Heart right ventricle (tissue), 16 donors: ENCODE measurements around the gene TMPRSS2. TPM values are rescaled to one million over a fixed set of nuclear protein-coding genes. Genes with fewer than 3 reads are reported as not detected.

Experiments used
- ATAC-seq, 8 donors: fragments of 200-7000 bp; cut with Tn5 transposase; one replicate each; pipeline ENCODE4 v1.9.1; 2020; ENCODE audit warnings: mild to moderate bottlenecking in 8 of 8, moderate library complexity in 8 of 8, moderate number of reproducible peaks in 1 of 8
- DNase-seq, 2 donors: peaks; one replicate each; pipeline ENCODE4 v3.0.0-alpha.2; 2020
- H3K27ac ChIP-seq, 10 donors: fragments of 200-600 bp; sonication (generic) in 2 of 10; one replicate each; pipeline versions ENCODE4 v1.5.0 to v1.8.0; 2020 to 2022; ENCODE audit warnings: mild to moderate bottlenecking in 3 of 10
- H3K27me3 ChIP-seq, 7 donors: fragments of 200-600 bp; one replicate each; pipeline ENCODE4 v1.8.0; 2021 to 2022; ENCODE audit warnings: mild to moderate bottlenecking in 2 of 7
- H3K36me3 ChIP-seq, 9 donors: fragments of 200-600 bp; sonication (generic) in 1 of 9; one replicate each; pipeline versions ENCODE4 v1.5.0 to v1.8.0; 2020 to 2022; ENCODE audit warnings: mild to moderate bottlenecking in 2 of 9
- H3K4me1 ChIP-seq, 9 donors: fragments of 200-600 bp; sonication (generic) in 1 of 9; one replicate each; pipeline versions ENCODE4 v1.5.0 to v1.8.0; 2020 to 2022; ENCODE audit warnings: mild to moderate bottlenecking in 4 of 9
- H3K4me3 ChIP-seq, 10 donors: fragments of 200-600 bp; sonication (generic) in 2 of 10; one replicate each; pipeline versions ENCODE4 v1.5.0 to v1.8.0; 2020 to 2022; ENCODE audit warnings: mild to moderate bottlenecking in 7 of 10, moderate library complexity in 2 of 10
- H3K9me3 ChIP-seq, 11 donors: fragments of 200-600 bp in 10 of 11; sonication (generic) in 2 of 11; one replicate each; pipeline versions ENCODE4 v1.5.0 to v1.8.0; 2013 to 2022; ENCODE audit warnings: mild to moderate bottlenecking in 2 of 11, control low read depth in 1 of 11, moderate library complexity in 1 of 11
- CTCF ChIP-seq, 9 donors: fragments of 200-600 bp; sonication (generic) in 2 of 9; IDR thresholded peaks; one replicate each; pipeline versions ENCODE4 v1.5.0 to v1.8.0; 2021 to 2022; ENCODE audit warnings: antibody characterized with exemption in 9 of 9, mild to moderate bottlenecking in 5 of 9, moderate library complexity in 1 of 9
- WGBS, 2 donors: extraction: QIAGEN DNeasy Blood & Tissue Kit; methylation state at CpG; one replicate each; pipeline ENCODE4 v1.1.7; 2013; ENCODE audit warnings: inconsistent platforms in 1 of 2; 5-methylcytosine and 5-hydroxymethylcytosine counted together
- intact Hi-C, 10 donors: fragments of 100-400 bp; cut with DNase I; formaldehyde crosslinking; loops; one replicate each; pipeline versions ENCODE4 v1.11.1 to v1.14.2; 2022
- polyA plus RNA-seq, 2 donors: library from polyadenylated mRNA; stranded (reverse); fragments of 200-250 nt; gene quantifications; one replicate each; pipeline ENCODE4 v1.2.3, GENCODE V29; 2013
- total RNA-seq, 10 donors: library from RNA; stranded (reverse); fragmentation: NEBNext Ultra II Directional in 3 of 10; extraction: Animal tissue kit (Norgen Biotek cat#: 25700) in 3 of 10; gene quantifications; one replicate each; pipeline versions ENCODE4 v1.2.1 to v1.2.4, GENCODE V29; 2021 to 2023
- donor health status: Arrhythmogenic right ventricular cardiomyopathy.
- donor health status: ischemic (EF 13 %, LVEDD 7.1; RV severe dilation, severe dysfunction).
- donor health status: healthy with polysubstance abuse.
- donor health status: DM: no; HTN: yes; CAD: no.
- donor health status: DM: no; HTN: no; CAD: no.
- donor health status: ischemic (EF 25% LVEDD 6.9; RV normal size, moderate dysfunction).
- donor health status: ischemic (EF 25% LVEDD 5.7; RV mildly dilated, moderate dysfunction).
- donor health status: healthy.
- donor health status: DM: yes; HTN: yes; CAD: no.
- donor health status: Ischemic cardiomyopathy.
- donor health status: ischemic (EF 35%, LVEDD 5.7; RV mildly dilated, moderate dysfunction).
- donor health status: nonischemic (EF 11% LVEDD 7.7; RV severe dilation, severe dysfunction).
- donor health status: DM: yes; HTN: yes; CAD: no.
- donor health status: PGD.
- donor health status: ischemic (EF 29% LVEDD 5.4; RV normal size, mild dysfunction).
- donor health status: nonischemic (EF 23%, LVEDD 6.1; RV moderate dilation, normal function).

Gene TMPRSS2
- total and polyA plus RNA-seq, 12 donors, result 0.03 TPM; not detected in 11

- WGBS, 2 donors, result 76 to 82% methylated on average over 15 to 17 of the region's 17 CpGs
- no peaks in the 10 kb centered on the region for H3K36me3 ChIP-seq
- no peak for TF ChIP-seq CTCF (IDR thresholded peaks at IDR 0.05)
Measured at GRCh38 chr21:41480086-41480690, 27.8 kb downstream of the TMPRSS2 start.

GRCh38 chr21:41479686-41480085, 28.3 kb downstream of the TMPRSS2 start:
- no peak for TF ChIP-seq CTCF (IDR thresholded peaks at IDR 0.05)
- Histone ChIP-seq H3K4me1 (no peaks in the 10 kb centered on the region), H3K9me3 (no peaks in the 10 kb centered on the region), H3K36me3 (no peaks in the 10 kb centered on the region), H3K27ac (no peak overlapping the region), H3K4me3 (no peak overlapping the region), H3K27me3 (peaks cover 0 to 58% (median 18%) of the 10 kb centered on the region in 7 donors)
- ATAC-seq (no peak), DNase-seq (no peak)
- intact Hi-C loops, result no loop called here
- 60 to 65% methylated on average over 8 of the region's 8 CpGs for WGBS, 2 donors

More at GRCh38 chr21:41480086-41480690, 27.8 kb downstream of the TMPRSS2 start:
- no peaks in the 10 kb centered on the region for H3K4me1 ChIP-seq
- DNase-seq (no peak), ATAC-seq (peak in 1 of 8 donors; percentile 42)
- no peak overlapping the region for H3K27ac ChIP-seq
- H3K9me3 ChIP-seq, result no peaks in the 10 kb centered on the region
- H3K27me3 ChIP-seq, result peaks cover 0 to 58% (median 18%) of the 10 kb centered on the region in 7 donors
- intact Hi-C loops, result no loop called here
- H3K4me3 ChIP-seq, result no peak overlapping the region

GRCh38 chr21:41478319-41479177, 29.4 kb downstream of the TMPRSS2 start:
- ATAC-seq (no peak), DNase-seq (no peak)
- H3K36me3 ChIP-seq, result no peaks in the 10 kb centered on the region
- no peak overlapping the region for H3K4me3 ChIP-seq
- H3K27me3 ChIP-seq, result peaks cover 0 to 54% (median 18%) of the 10 kb centered on the region in 7 donors
- TF ChIP-seq CTCF (IDR thresholded peaks at IDR 0.05), result no peak
- no peaks in the 10 kb centered on the region for H3K4me1 ChIP-seq
- 69% methylated on average over 11 of the region's 11 CpGs for WGBS, 2 donors
- H3K9me3 ChIP-seq, result no peaks in the 10 kb centered on the region
- no peak overlapping the region for H3K27ac ChIP-seq
- intact Hi-C loops, result no loop called here

- Histone ChIP-seq H3K4me1 (no peaks in the 10 kb centered on the region), H3K36me3 (no peaks in the 10 kb centered on the region), H3K27ac (no peak overlapping the region), H3K9me3 (no peaks in the 10 kb centered on the region), H3K4me3 (no peak overlapping the region), H3K27me3 (peaks cover 0 to 55% (median 23%) of the 10 kb centered on the region in 7 donors)
- WGBS, 2 donors, result 27 to 28% methylated on average over 15 of the region's 15 CpGs
- intact Hi-C loops, result no loop called here
- ATAC-seq (no peak), DNase-seq (no peak)
- no peak for TF ChIP-seq CTCF (IDR thresholded peaks at IDR 0.05)
Measured at GRCh38 chr21:41477641-41478318, 30.2 kb downstream of the TMPRSS2 start.
